Measurements from ENCODE around the gene BCL3. TPM values are rescaled to one million over a fixed set of nuclear protein-coding genes. Genes with fewer than 3 reads are reported as not detected.

BCL3 gene
- total RNA-seq, 1 experiment from 2014 or later: 7.8 TPM

GRCh38 chr19:44800461-44800860, 52.0 kb downstream of the BCL3 start (continued):
- TF ChIP-seq MLX (CRISPR knock-in tag; IDR thresholded peaks at IDR 0.05) (no peak), USF2 (CRISPR knock-in tag; IDR thresholded peaks at IDR 0.05) (no peak), TCF7 (CRISPR knock-in tag; IDR thresholded peaks at IDR 0.05; ENCODE audit: low read depth) (no peak), ZNF263 (CRISPR knock-in tag; IDR thresholded peaks at IDR 0.05; ENCODE audit: low read depth) (peak; percentile 44; the same call in 1 of the 2 replicates), MAX (CRISPR knock-in tag; IDR thresholded peaks at IDR 0.05) (no peak)
- TF ChIP-seq, protein P1, sequence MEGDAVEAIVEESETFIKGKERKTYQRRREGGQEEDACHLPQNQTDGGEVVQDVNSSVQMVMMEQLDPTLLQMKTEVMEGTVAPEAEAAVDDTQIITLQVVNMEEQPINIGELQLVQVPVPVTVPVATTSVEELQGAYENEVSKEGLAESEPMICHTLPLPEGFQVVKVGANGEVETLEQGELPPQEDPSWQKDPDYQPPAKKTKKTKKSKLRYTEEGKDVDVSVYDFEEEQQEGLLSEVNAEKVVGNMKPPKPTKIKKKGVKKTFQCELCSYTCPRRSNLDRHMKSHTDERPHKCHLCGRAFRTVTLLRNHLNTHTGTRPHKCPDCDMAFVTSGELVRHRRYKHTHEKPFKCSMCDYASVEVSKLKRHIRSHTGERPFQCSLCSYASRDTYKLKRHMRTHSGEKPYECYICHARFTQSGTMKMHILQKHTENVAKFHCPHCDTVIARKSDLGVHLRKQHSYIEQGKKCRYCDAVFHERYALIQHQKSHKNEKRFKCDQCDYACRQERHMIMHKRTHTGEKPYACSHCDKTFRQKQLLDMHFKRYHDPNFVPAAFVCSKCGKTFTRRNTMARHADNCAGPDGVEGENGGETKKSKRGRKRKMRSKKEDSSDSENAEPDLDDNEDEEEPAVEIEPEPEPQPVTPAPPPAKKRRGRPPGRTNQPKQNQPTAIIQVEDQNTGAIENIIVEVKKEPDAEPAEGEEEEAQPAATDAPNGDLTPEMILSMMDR (IDR thresholded peaks at IDR 0.05): peak; percentile 94

DNA sequence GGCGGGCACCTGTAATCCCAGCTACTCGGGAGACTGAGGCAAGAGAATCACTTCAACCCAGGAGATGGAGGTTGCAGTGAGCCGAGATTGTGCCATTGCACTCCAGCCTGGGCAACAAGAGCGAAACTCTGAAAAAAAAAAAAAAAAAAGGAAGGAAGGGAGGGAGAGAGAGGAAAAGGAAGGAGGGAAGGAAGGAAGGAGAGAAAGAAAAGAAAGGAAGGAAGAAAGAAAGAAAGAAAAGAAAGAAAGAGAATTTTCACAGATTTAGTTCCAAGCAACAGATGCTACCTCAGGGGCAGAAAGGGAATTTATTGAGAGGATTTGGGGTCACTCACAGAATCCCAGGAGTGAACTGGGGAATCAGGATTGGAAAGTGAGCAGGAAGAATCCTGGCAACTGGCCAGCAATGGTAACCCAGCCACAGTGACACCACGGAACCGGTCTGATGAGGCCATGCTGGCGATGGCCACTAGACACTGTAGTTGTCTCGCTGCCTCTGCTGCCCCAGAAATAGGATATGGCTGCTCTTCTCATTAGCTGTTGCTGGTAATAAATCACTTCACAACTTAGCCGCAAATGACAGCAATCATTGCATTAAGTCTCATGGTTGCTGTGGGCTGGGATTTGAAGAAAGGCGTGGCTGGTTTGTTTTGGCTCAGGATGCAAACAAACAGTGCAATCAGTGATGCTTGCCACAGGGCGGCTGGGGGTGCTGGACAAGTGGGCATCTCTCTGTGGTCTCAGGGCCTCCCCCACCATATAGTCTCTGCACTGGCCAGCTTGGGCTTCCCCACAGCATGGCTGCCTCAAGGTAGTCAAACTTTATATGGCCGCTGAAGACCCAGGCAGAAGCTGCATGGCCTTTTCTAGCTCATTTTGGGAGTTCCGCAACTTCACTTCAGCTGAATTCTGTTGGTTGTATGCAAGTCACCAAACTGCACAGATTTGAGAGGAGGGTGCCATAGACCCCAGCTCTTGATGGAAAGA, 55.2 kb downstream of the BCL3 start:
- ATAC-seq (no peak), DNase-seq (ENCODE audit: low spot score) (no peak)
- Mint-ChIP-seq H3K36me3 (peaks cover 8% of the 10 kb centered on the region), H3K4me3 (no peak overlapping the region), H3K9me3 (no peaks in the 10 kb centered on the region), H3K27me3 (ENCODE audit: low read depth) (peaks cover 68% of the 10 kb centered on the region), H3K4me1 (peaks cover 34% of the 10 kb centered on the region), H3K27ac (no peak overlapping the region)
- ChIA-PET CTCF (interaction anchor here (0.8 to 1.5 kb wide), 6 partner anchors 19 to 114 kb away, joined by 3 to 5 read pairs (median 4); no protein-coding TSS in a partner anchor), POLR2A (interaction anchor here (0.7 to 1.7 kb wide), 3 partner anchors 9 to 27 kb away, joined by 3 to 4 read pairs (median 3); no protein-coding TSS in a partner anchor)
- TF ChIP-seq ESRRA (CRISPR knock-in tag; IDR thresholded peaks at IDR 0.05; ENCODE audit: borderline replicate concordance) (no peak), OVOL2 (CRISPR knock-in tag; IDR thresholded peaks at IDR 0.05; ENCODE audit: borderline replicate concordance) (no peak), ZMAT4 (CRISPR knock-in tag; IDR thresholded peaks at IDR 0.05) (no peak), KAT7 (CRISPR knock-in tag; IDR thresholded peaks at IDR 0.05; ENCODE audit: borderline replicate concordance) (no peak)
- TF ChIP-seq, protein P2, sequence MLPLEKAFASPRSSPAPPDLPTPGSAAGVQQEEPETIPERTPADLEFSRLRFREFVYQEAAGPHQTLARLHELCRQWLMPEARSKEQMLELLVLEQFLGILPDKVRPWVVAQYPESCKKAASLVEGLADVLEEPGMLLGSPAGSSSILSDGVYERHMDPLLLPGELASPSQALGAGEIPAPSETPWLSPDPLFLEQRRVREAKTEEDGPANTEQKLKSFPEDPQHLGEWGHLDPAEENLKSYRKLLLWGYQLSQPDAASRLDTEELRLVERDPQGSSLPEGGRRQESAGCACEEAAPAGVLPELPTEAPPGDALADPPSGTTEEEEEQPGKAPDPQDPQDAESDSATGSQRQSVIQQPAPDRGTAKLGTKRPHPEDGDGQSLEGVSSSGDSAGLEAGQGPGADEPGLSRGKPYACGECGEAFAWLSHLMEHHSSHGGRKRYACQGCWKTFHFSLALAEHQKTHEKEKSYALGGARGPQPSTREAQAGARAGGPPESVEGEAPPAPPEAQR (CRISPR knock-in tag; IDR thresholded peaks at IDR 0.05): no peak

GRCh38 chr19:44806291-44806690, 57.8 kb downstream of the BCL3 start:
- H3K36me3 Mint-ChIP-seq: peaks cover 6% of the 10 kb centered on the region
- no peak for DNase-seq (ENCODE audit: low spot score)
- no peak for TF ChIP-seq NR1H2 (CRISPR knock-in tag; IDR thresholded peaks at IDR 0.05)
- no peak overlapping the region for H3K27ac Mint-ChIP-seq
- ATAC-seq: no peak
- peaks cover 79% of the 10 kb centered on the region for H3K27me3 Mint-ChIP-seq (ENCODE audit: low read depth)
- CTCF ChIA-PET: interaction anchor here (0.7 to 5.0 kb wide), 12 partner anchors 10 to 1034 kb away, joined by 3 to 74 read pairs (median 6); partner anchors contain the start of genes APOE, CBLC and NECTIN2
- H3K9me3 Mint-ChIP-seq: no peaks in the 10 kb centered on the region
- no peak overlapping the region for H3K4me3 Mint-ChIP-seq
- POLR2A ChIA-PET: interaction anchor here (0.7 kb wide), 1 partner anchor 504 kb away, joined by 4 read pairs; no protein-coding TSS in a partner anchor
- peaks cover 42% of the 10 kb centered on the region for H3K4me1 Mint-ChIP-seq

Measured in WTC11 (cell line).